Peyer's patch (tissue), 4 donors: Measurements from ENCODE around the gene TYMS. TPM values are rescaled to one million over a fixed set of nuclear protein-coding genes. Genes with fewer than 3 reads are reported as not detected.

ENCODE experiments used
- DNase-seq, 3 donors: peaks; one replicate each; pipeline ENCODE4 v3.0.0-alpha.2; 2017 to 2019
- H3K27ac ChIP-seq, 4 donors: fragments of 200-600 bp; sonication (generic); one replicate each; pipeline ENCODE4 v1.5.1; 2016 to 2019
- H3K27me3 ChIP-seq, 2 donors: fragments of 200-600 bp; sonication (generic); one replicate each; pipeline ENCODE4 v1.5.1; 2019
- H3K36me3 ChIP-seq, 3 donors: fragments of 200-600 bp; sonication (generic); one replicate each; pipeline ENCODE4 v1.5.1; 2016 to 2019
- H3K4me1 ChIP-seq, 4 donors: fragments of 200-600 bp; sonication (generic); one replicate each; pipeline ENCODE4 v1.5.1; 2016 to 2019
- H3K4me3 ChIP-seq, 4 donors: fragments of 200-600 bp; sonication (generic); 1 replicate in 3 of 4; 2 replicates in 1 of 4; pipeline ENCODE4 v1.5.1; 2016 to 2019; ENCODE audit warnings: mild to moderate bottlenecking in 1 of 4
- H3K9me3 ChIP-seq, 4 donors: fragments of 200-600 bp; sonication (generic); one replicate each; pipeline ENCODE4 v1.5.1; 2016 to 2019; ENCODE audit warnings: mild to moderate bottlenecking in 1 of 4
- CTCF ChIP-seq, 6 experiments: fragments of 450-650 bp in 4 of 6; fragments of 200-600 bp in 2 of 6; sonication (generic) in 1 of 6; IDR thresholded peaks; one replicate each; pipeline ENCODE4 v1.5.1; 2017 to 2019; ENCODE audit warnings: antibody characterized with exemption in 6 of 6, mild to moderate bottlenecking in 3 of 6, moderate library complexity in 1 of 6
- POLR2A ChIP-seq, 2 donors: fragments of 450-650 bp; IDR thresholded peaks; one replicate each; pipeline ENCODE4 v1.5.1; 2017; ENCODE audit warnings: antibody characterized with exemption in 2 of 2, mild to moderate bottlenecking in 2 of 2, moderate library complexity in 2 of 2
- total RNA-seq, 4 donors: library from RNA; depleted of rRNA; stranded (reverse); fragments of >200 nt; gene quantifications; one replicate each; pipeline ENCODE4 v1.1.0, GENCODE V29; 2016

Gene TYMS
- total RNA-seq, 4 donors from 2014 or later, result 6.7 to 71.8 (median 11.7) TPM

GRCh38 chr18:615092-615521 lies 42.3 kb upstream of the TYMS start:
- TF ChIP-seq CTCF (IDR thresholded peaks at IDR 0.05) (no peak), POLR2A (IDR thresholded peaks at IDR 0.05) (no peak)
- peak overlapping the region in 1 of 4 donors; percentile 18 for H3K27ac ChIP-seq

GRCh38 chr18:615773-616172 lies 41.7 kb upstream of the TYMS start:
- TF ChIP-seq CTCF (IDR thresholded peaks at IDR 0.05), result no peak
- TF ChIP-seq POLR2A (IDR thresholded peaks at IDR 0.05), result no peak
- Histone ChIP-seq H3K9me3 (no peaks in the 10 kb centered on the region), H3K27me3 (no peaks in the 10 kb centered on the region), H3K27ac (peak overlapping the region in 1 of 4 donors; percentile 18), H3K4me1 (no peaks in the 10 kb centered on the region), H3K36me3 (no peaks in the 10 kb centered on the region), H3K4me3 (no peak overlapping the region)
- no peak for DNase-seq

More at GRCh38 chr18:615092-615521, 42.3 kb upstream of the TYMS start:
- no peak for DNase-seq
- no peaks in the 10 kb centered on the region for H3K4me1 ChIP-seq
- no peak overlapping the region for H3K4me3 ChIP-seq
- no peaks in the 10 kb centered on the region for H3K27me3 ChIP-seq
- no peaks in the 10 kb centered on the region for H3K36me3 ChIP-seq
- H3K9me3 ChIP-seq, result no peaks in the 10 kb centered on the region

- Histone ChIP-seq H3K36me3 (no peaks in the 10 kb centered on the region), H3K27ac (no peak overlapping the region), H3K4me3 (no peak overlapping the region), H3K9me3 (no peaks in the 10 kb centered on the region), H3K4me1 (no peaks in the 10 kb centered on the region), H3K27me3 (no peaks in the 10 kb centered on the region)
- DNase-seq, result no peak
- TF ChIP-seq POLR2A (IDR thresholded peaks at IDR 0.05) (no peak), CTCF (IDR thresholded peaks at IDR 0.05) (peak in 4 of 6 experiments; percentile 43 to 71 (median 68))
Observed at GRCh38 chr18:616380-616995, 41.0 kb upstream of the TYMS start.

- TF ChIP-seq POLR2A (IDR thresholded peaks at IDR 0.05) (no peak), CTCF (IDR thresholded peaks at IDR 0.05) (no peak)
- Histone ChIP-seq H3K27ac (no peak overlapping the region), H3K9me3 (no peaks in the 10 kb centered on the region), H3K4me1 (no peaks in the 10 kb centered on the region), H3K27me3 (no peaks in the 10 kb centered on the region), H3K4me3 (no peak overlapping the region), H3K36me3 (no peaks in the 10 kb centered on the region)
- no peak for DNase-seq
Observed at GRCh38 chr18:617970-618504, 39.4 kb upstream of the TYMS start.

GRCh38 chr18:618618-619017 lies 38.8 kb upstream of the TYMS start:
- no peak for DNase-seq
- Histone ChIP-seq H3K27me3 (no peaks in the 10 kb centered on the region), H3K36me3 (no peaks in the 10 kb centered on the region), H3K9me3 (no peaks in the 10 kb centered on the region), H3K4me1 (no peaks in the 10 kb centered on the region), H3K27ac (no peak overlapping the region), H3K4me3 (no peak overlapping the region)
- TF ChIP-seq CTCF (IDR thresholded peaks at IDR 0.05), result no peak
- TF ChIP-seq POLR2A (IDR thresholded peaks at IDR 0.05), result no peak
